HEK293T (cell line): ENCODE data around the gene KIAA0930.
"Not testable (repeated sequence)": the region's sequence is repeated elsewhere in the genome, so short reads cannot be mapped to it uniquely, and the experiment has no call there.

Experiments used
- CTCF ChIA-PET: fragments of 350-600 bp; formaldehyde crosslinking; extraction: SDS; loops from one replicate; lab custom pipeline; 2021; ENCODE audit warnings: antibody characterized with exemption, inconsistent platforms; lab: Yijun Ruan, JAX
- POLR2A ChIA-PET: fragments of 350-600 bp; formaldehyde crosslinking; extraction: SDS; loops from one replicate; lab custom pipeline; 2020; ENCODE audit warnings: antibody characterized with exemption, inconsistent platforms; lab: Yijun Ruan, JAX
- DNase-seq: peaks from one replicate; pipeline ENCODE4 v3.0.0; 2012; ENCODE audit warnings: mixed read lengths; ENCODE audit errors: extremely low spot score
- ARNT ChIP-seq: fragments of 450-650 bp; IDR thresholded peaks from 2 replicates; pipeline ENCODE4 v1.6.1; 2017; ENCODE audit warnings: mild to moderate bottlenecking
- BHLHE40 ChIP-seq: fragments of 450-650 bp; IDR thresholded peaks from 2 replicates; pipeline ENCODE4 v1.6.1; 2016; ENCODE audit warnings: mild to moderate bottlenecking, moderate library complexity, borderline replicate concordance
- CTBP1 ChIP-seq: fragments of 450-650 bp; IDR thresholded peaks from 2 replicates; pipeline ENCODE4 v1.6.1; 2016; ENCODE audit warnings: borderline replicate concordance
- ELF4 ChIP-seq: fragments of 450-650 bp; IDR thresholded peaks from 2 replicates; pipeline ENCODE4 v1.6.1; 2017; ENCODE audit warnings: antibody characterized with exemption
- FOXA1 ChIP-seq: fragments of 450-650 bp; IDR thresholded peaks from 2 replicates; pipeline ENCODE4 v1.6.1; 2016; ENCODE audit warnings: mild to moderate bottlenecking
- FOXK2 ChIP-seq: fragments of 450-650 bp; IDR thresholded peaks from 2 replicates; pipeline ENCODE4 v1.6.1; 2016; ENCODE audit warnings: mild to moderate bottlenecking
- FOXM1 ChIP-seq: fragments of 450-650 bp; IDR thresholded peaks from 2 replicates; pipeline ENCODE4 v1.6.1; 2017; ENCODE audit warnings: mild to moderate bottlenecking, borderline replicate concordance
- HDGF ChIP-seq: fragments of 450-650 bp; IDR thresholded peaks from 2 replicates; pipeline ENCODE4 v1.6.1; 2017; ENCODE audit warnings: antibody characterized with exemption, borderline replicate concordance
- L3MBTL2 ChIP-seq: fragments of 450-650 bp; conservative IDR thresholded peaks from 2 replicates; pipeline ENCODE4 v1.6.1; 2016; ENCODE audit warnings: mild to moderate bottlenecking
- LEF1 ChIP-seq: fragments of 450-650 bp; IDR thresholded peaks from 2 replicates; pipeline ENCODE4 v1.6.1; 2017; ENCODE audit warnings: mild to moderate bottlenecking, borderline replicate concordance
- NFRKB ChIP-seq: fragments of 450-650 bp; IDR thresholded peaks from 2 replicates; pipeline ENCODE4 v1.6.1; 2016; ENCODE audit warnings: mild to moderate bottlenecking, moderate library complexity
- SP1 ChIP-seq: fragments of 450-650 bp; IDR thresholded peaks from 2 replicates; pipeline ENCODE4 v1.6.1; 2017
- SUZ12 ChIP-seq: fragments of 450-650 bp; IDR thresholded peaks from 2 replicates; pipeline ENCODE4 v1.6.1; 2016; ENCODE audit warnings: mild to moderate bottlenecking
- TARDBP ChIP-seq: fragments of 450-650 bp; IDR thresholded peaks from 2 replicates; pipeline ENCODE4 v1.6.1; 2016
- ZNF384 ChIP-seq: fragments of 450-650 bp; IDR thresholded peaks from 2 replicates; pipeline ENCODE4 v1.6.1; 2016
- TF ChIP-seq, protein P1 (sequence below): fragments of 450-650 bp; IDR thresholded peaks from 2 replicates; pipeline ENCODE4 v1.6.1; 2016

KIAA0930 gene

DNA sequence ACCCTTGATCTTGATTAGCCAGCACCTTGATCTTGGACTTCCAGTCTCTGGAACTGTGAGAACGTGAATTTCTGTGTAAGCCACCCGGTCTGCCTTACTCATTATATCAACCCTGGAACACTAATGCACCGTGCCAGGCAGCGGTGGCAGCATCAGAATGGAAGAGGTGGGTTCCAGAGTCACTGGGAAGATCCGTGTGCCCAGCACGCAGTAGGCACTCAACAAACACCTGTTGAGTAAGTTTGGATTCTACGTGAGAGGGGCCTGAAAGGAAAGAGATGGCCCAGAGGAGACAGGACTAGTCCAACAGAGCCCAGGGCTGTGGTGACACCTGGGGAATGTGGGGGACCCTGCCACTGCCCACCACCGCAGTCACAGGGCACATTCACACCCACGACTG is 37.4 kb upstream of the KIAA0930 start:
- CTCF ChIA-PET = no interaction called here
- TF ChIP-seq FOXK2 (no peak), TARDBP (no peak), NFRKB (no peak), SP1 (no peak), L3MBTL2 (no peak), HDGF (no peak), FOXA1 (no peak), LEF1 (no peak), ELF4 (no peak), CTBP1 (no peak), ARNT (no peak), SUZ12 (no peak), FOXM1 (no peak)
- TF ChIP-seq, protein P1, sequence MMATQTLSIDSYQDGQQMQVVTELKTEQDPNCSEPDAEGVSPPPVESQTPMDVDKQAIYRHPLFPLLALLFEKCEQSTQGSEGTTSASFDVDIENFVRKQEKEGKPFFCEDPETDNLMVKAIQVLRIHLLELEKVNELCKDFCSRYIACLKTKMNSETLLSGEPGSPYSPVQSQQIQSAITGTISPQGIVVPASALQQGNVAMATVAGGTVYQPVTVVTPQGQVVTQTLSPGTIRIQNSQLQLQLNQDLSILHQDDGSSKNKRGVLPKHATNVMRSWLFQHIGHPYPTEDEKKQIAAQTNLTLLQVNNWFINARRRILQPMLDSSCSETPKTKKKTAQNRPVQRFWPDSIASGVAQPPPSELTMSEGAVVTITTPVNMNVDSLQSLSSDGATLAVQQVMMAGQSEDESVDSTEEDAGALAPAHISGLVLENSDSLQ = no peak
- no peak for DNase-seq
- POLR2A ChIA-PET = no interaction called here

DNA sequence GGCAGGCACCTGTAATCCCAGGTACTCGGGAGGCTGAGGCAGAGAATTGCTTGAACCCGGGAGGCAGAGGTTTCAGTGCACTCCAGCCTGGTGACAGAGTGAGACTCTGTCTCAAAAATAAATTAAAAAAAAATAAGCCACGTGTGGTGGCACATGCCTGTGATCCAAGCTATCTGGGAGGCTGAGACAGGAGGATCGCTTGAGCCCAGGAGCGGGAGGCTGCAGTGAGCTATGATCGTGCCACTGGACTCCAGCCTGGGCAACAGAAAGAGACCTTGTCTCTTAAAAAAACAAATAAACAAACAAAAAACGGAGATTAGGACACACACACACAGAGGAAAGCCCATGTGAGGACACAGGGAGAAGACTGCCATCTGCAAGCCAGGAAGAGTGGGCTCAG is 37.0 kb upstream of the KIAA0930 start:
- DNase-seq, POLR2A ChIA-PET, CTCF ChIA-PET: not testable (repeated sequence)

DNA sequence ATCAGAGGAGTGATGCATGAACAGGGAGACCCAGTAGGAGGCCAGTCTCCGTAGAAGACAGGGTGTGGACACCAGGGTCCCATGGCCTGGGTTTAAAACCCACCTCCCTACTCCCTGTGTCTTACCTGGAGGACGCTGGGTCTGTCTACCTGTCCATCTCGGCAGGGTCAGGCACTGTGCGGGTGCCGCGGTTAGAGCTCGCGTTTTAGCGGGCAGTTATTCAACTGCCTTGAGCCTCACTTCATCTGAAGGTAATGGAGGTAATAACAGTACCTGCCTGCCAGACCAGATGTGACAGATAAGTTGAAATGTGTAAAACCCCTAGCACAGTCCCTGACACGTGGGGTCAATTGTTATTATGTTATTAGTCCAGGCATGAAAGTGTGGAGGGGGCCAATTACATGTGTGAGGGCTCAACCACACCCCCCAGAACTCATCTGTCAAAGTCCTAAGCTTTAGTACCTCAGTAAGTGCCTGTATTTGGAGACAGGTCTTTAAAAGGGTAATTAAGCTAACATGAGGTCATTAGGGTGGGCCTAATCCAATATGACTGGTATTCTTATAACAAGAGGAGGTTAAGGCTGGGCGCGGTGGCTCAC is 35.9 kb upstream of the KIAA0930 start:
- TF ChIP-seq TARDBP (no peak), SP1 (no peak), ZNF384 (no peak), HDGF (no peak), SUZ12 (no peak), FOXM1 (no peak), FOXK2 (no peak), LEF1 (no peak), ELF4 (no peak), FOXA1 (no peak), CTBP1 (no peak), L3MBTL2 (no peak), BHLHE40 (no peak), NFRKB (no peak), ARNT (no peak)
- TF ChIP-seq, protein P1 = no peak
- ChIA-PET POLR2A (no interaction called here), CTCF (no interaction called here)
- no peak for DNase-seq

DNA sequence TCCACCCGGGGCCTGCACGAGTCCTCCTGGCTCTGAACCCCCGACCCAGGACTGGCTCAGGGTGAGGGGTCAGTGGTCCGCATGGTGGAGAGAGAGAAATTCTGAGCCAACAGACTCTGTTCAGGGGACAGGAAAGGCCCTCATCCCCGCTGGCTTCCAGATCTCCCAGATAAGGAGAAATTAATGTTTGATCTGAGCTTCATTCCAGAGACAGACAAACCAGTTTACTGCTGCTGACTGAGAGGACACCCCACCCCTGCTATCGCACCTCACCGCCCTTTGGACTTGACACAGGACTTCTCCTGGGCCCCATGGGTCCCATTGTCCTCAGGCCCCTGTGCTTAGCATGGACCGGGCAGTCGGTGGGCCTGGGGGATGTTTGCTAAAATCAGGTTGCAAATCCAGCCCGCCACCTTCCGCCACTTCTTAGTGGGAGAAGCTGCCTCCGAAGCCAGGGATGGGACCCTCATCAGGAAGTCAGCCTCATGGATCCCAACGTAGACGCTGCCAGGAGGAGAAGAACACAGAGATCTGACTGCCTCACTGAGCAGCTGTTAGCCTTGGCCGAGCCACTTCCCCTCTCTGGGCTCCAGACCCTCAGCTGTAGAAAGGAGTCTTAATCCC is 32.9 kb upstream of the KIAA0930 start:
- ChIA-PET CTCF (no interaction called here), POLR2A (no interaction called here)
- DNase-seq = no peak
- TF ChIP-seq LEF1 = no peak
- no peak for TF ChIP-seq FOXM1

DNA sequence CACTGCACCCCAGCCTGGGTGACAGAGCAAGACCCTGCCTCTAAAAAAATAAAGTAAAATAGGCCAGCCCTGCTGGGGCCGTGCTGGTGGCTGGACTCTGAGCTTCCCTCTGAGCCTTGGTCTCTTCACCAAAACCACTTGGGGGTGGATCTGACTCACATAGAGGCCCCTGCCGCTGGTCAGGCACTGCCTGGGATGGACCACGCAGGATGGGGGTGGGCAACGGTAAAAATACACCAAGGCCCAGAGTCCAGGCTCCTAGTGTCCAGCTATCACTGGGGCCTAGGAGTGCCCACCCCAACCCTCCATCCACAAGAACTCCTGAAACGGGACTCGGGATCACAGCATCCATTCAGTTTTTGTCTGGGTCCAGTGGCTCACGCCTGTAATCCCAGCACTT is 31.8 kb upstream of the KIAA0930 start:
- ChIA-PET POLR2A (no interaction called here), CTCF (interaction anchor here (0.6 to 1.2 kb wide), 2 partner anchors 130 to 281 kb away, joined by 3 read pairs; no protein-coding TSS in a partner anchor)
- TF ChIP-seq TARDBP (no peak), NFRKB (no peak), SP1 (no peak), FOXK2 (no peak), CTBP1 (no peak)
- no peak for DNase-seq

DNA sequence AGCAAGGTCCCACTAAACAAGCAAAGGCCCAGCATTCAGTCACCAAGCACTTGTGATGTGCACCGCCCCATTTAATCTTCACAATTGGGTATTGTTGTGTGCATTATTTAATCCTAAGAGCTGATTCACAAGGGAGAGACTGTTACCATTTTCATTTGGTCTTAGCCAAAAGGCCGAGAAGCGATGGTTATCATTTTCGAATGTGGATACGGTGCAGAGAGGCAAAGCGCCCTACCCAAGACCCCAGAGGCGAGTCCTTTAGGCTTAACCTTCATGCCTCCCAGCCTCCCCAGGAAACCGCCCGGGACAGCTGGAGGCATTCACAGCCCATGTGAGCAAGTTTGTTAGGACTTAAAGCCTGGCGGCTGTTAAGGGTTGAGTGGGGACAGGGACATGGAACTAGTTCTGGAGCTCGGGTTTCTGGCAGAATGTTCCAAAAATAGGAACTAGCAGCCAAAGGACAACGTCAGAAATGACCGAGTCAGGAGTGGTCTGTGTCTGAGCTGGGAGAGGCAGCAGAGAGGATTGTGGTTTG is 31.0 kb upstream of the KIAA0930 start:
- no peak for TF ChIP-seq TARDBP
- no peak for TF ChIP-seq FOXK2
- TF ChIP-seq, protein P1 = no peak
- TF ChIP-seq FOXM1 = no peak
- TF ChIP-seq NFRKB = no peak
- TF ChIP-seq ZNF384 = no peak
- TF ChIP-seq LEF1 = no peak
- no peak for TF ChIP-seq ARNT
- TF ChIP-seq CTBP1 = no peak
- no peak for TF ChIP-seq HDGF
- TF ChIP-seq SP1 = no peak
- POLR2A ChIA-PET = no interaction called here
- CTCF ChIA-PET = interaction anchor here (1.2 kb wide), 1 partner anchor 282 kb away, joined by 3 read pairs; no protein-coding TSS in a partner anchor
- no peak for DNase-seq
